Endothelial cell of umbilical vein (primary cell): ENCODE data around the gene WDR38. TPM values are rescaled to one million over a fixed set of nuclear protein-coding genes. Genes with fewer than 3 reads are reported as not detected.

ENCODE experiments used
- BruUV-seq: library from RNA; stranded (reverse); fragments of 400-500 nt; replicated peaks from 2 replicates; lab custom pipeline; 2021; lab: Mats Ljungman, UMichigan
- CTCF ChIA-PET: fragments of 300-600, 350-600 bp; sonication (Branson Sonifier 250); formaldehyde crosslinking; loops from one replicate; lab custom pipeline; 2021; ENCODE audit warnings: antibody characterized with exemption, inconsistent platforms; lab: Charles Lee
- POLR2A ChIA-PET: fragments of 300-600, 350-600 bp; sonication (Branson Sonifier 250); formaldehyde crosslinking; loops from one replicate; lab custom pipeline; 2021; ENCODE audit warnings: antibody characterized with exemption, inconsistent platforms; lab: Charles Lee
- DNase-seq: peaks from one replicate; pipeline ENCODE4 v3.0.0-alpha.2; 2011; ENCODE audit warnings: low read depth, low spot score
- FAIRE-seq: peaks from 2 replicates; lab custom pipeline; 2011; peaks lifted over from hg19 to GRCh38; lab: Jason Lieb, UNC
- H2AFZ ChIP-seq: 2 replicates; pipeline ENCODE4 v1.6.0; 2012; ENCODE audit warnings: low read depth, low read length, control low read depth, inconsistent platforms
- H3K27ac ChIP-seq: 2 replicates; pipeline ENCODE4 v1.5.1; 2011; ENCODE audit warnings: low read depth, mild to moderate bottlenecking, control low read depth, low read length, moderate library complexity; ENCODE audit not compliant: insufficient read depth
- H3K27me3 ChIP-seq, 2 experiments: 2 replicates each; pipeline versions ENCODE4 v1.6.0 to v1.6.1; 2011; ENCODE audit warnings: low read length in 2 of 2, mixed read lengths in 1 of 2; ENCODE audit not compliant: control insufficient read depth in 2 of 2, insufficient read depth in 2 of 2
- H3K36me3 ChIP-seq, 2 experiments: 2 replicates in 1 of 2; 3 replicates in 1 of 2; pipeline ENCODE4 v1.5.1; 2011; ENCODE audit warnings: low read length in 2 of 2, mild to moderate bottlenecking in 1 of 2, moderate library complexity in 1 of 2; ENCODE audit not compliant: control insufficient read depth in 2 of 2, insufficient read depth in 2 of 2; ENCODE audit errors: extremely low read depth in 1 of 2
- H3K4me1 ChIP-seq: 3 replicates; pipeline ENCODE4 v1.5.1; 2011; ENCODE audit warnings: mild to moderate bottlenecking, low read length; ENCODE audit not compliant: control insufficient read depth, insufficient read depth; ENCODE audit errors: extremely low read depth
- H3K4me2 ChIP-seq: 2 replicates; pipeline ENCODE4 v1.6.1; 2011; ENCODE audit warnings: low read length, control low read depth, mixed read lengths; ENCODE audit not compliant: insufficient read depth
- H3K4me3 ChIP-seq, 3 experiments: fragments of 200-600 bp in 1 of 3; sonication (generic), shearing (Covaris generic) in 1 of 3; replicated peaks in 1 of 3; 2 replicates each; pipeline ENCODE4 v1.5.1; 2011 to 2016; ENCODE audit warnings: control low read depth in 3 of 3, low read length in 3 of 3, mild to moderate bottlenecking in 2 of 3, inconsistent platforms in 1 of 3, low read depth in 1 of 3, moderate library complexity in 1 of 3; ENCODE audit not compliant: insufficient read depth in 1 of 3
- H3K79me2 ChIP-seq: 2 replicates; pipeline ENCODE4 v1.6.0; 2012; ENCODE audit warnings: low read length, inconsistent platforms; ENCODE audit not compliant: control insufficient read depth, insufficient read depth
- H3K9ac ChIP-seq: replicated peaks from 2 replicates; pipeline ENCODE3; 2011; ENCODE audit warnings: low read length, control low read depth; ENCODE audit not compliant: insufficient read depth; ENCODE audit errors: extremely low read depth
- H3K9me1 ChIP-seq: replicated peaks from 3 replicates; pipeline ENCODE4 v1.6.0; 2011; ENCODE audit warnings: mild to moderate bottlenecking, low read length; ENCODE audit not compliant: control insufficient read depth, insufficient read depth; ENCODE audit errors: extremely low read depth
- H3K9me3 ChIP-seq: replicated peaks from 2 replicates; pipeline ENCODE4 v1.5.1; 2012; ENCODE audit warnings: low read length, inconsistent platforms; ENCODE audit not compliant: control insufficient read depth, insufficient read depth
- H4K20me1 ChIP-seq: replicated peaks from 2 replicates; pipeline ENCODE3; 2011; ENCODE audit warnings: mild to moderate bottlenecking, low read length; ENCODE audit not compliant: control insufficient read depth, insufficient read depth; ENCODE audit errors: extremely low read depth
- EZH2 ChIP-seq: IDR thresholded peaks from 2 replicates; pipeline ENCODE4 v1.6.1; 2012; ENCODE audit warnings: borderline replicate concordance, low read depth, mild to moderate bottlenecking, moderate library complexity, low read length, inconsistent platforms; ENCODE audit not compliant: severe bottlenecking
- FOS ChIP-seq: IDR thresholded peaks from 2 replicates; pipeline ENCODE4 v1.6.1; 2011; ENCODE audit warnings: mild to moderate bottlenecking, low read length, moderate library complexity, borderline replicate concordance; ENCODE audit not compliant: insufficient read depth
- GATA2 ChIP-seq: IDR thresholded peaks from 2 replicates; pipeline ENCODE4 v1.7.0; 2011; ENCODE audit warnings: low read depth, mild to moderate bottlenecking, moderate library complexity, mixed read lengths, low read length; ENCODE audit not compliant: insufficient read length, insufficient read depth
- POLR2A ChIP-seq: IDR thresholded peaks from 2 replicates; pipeline ENCODE4 v1.6.1; 2012; ENCODE audit warnings: low read depth, mild to moderate bottlenecking, control low read depth, low read length
- dilution Hi-C: fragments of 300-500 bp; cut with MboI; formaldehyde crosslinking; loops from one replicate; pipeline ENCODE4 v1.15.0; 2019; ENCODE audit warnings: low sequenced_read_pairs; ENCODE audit not compliant: extremely low pct_ligation_motif_present
- intact Hi-C: fragments of 100-400 bp; cut with micrococcal nuclease; formaldehyde crosslinking; loops from one replicate; pipeline ENCODE4 v1.10.0; 2022
- polyA plus RNA-seq, 4 experiments: library from polyadenylated mRNA; depleted of rRNA in 3 of 4; stranded (reverse) in 3 of 4; unstranded in 1 of 4; fragments of >200 nt; gene quantifications; 2 replicates each; pipeline versions ENCODE4 v1.2.1 to v1.2.3, GENCODE V29; 2011 to 2012; ENCODE audit warnings: missing spikeins in 1 of 4
- total RNA-seq: library from RNA; stranded (reverse); gene quantifications from 2 replicates; pipeline ENCODE4 v1.2.3, GENCODE V29; 2021
- TF ChIP-seq, protein P1 (sequence below): IDR thresholded peaks from 2 replicates; pipeline ENCODE4 v1.6.1; 2011; ENCODE audit not compliant: insufficient read depth, insufficient read length
- TF ChIP-seq, protein P2 (sequence below), 2 donors: IDR thresholded peaks; 1 replicate in 1 of 2; 2 replicates in 1 of 2; pipeline ENCODE4 v1.5.1; 2011; ENCODE audit warnings: low read length in 2 of 2, mild to moderate bottlenecking in 2 of 2, moderate library complexity in 2 of 2, control low read depth in 1 of 2, inconsistent platforms in 1 of 2, low read depth in 1 of 2; ENCODE audit not compliant: insufficient read depth in 1 of 2; ENCODE audit errors: extremely low read depth in 1 of 2

WDR38 gene
- total and polyA plus RNA-seq, 2 donors (not counting 3 experiments of a cell fraction or from before 2014, with no cell fraction given), result not detected

DNA sequence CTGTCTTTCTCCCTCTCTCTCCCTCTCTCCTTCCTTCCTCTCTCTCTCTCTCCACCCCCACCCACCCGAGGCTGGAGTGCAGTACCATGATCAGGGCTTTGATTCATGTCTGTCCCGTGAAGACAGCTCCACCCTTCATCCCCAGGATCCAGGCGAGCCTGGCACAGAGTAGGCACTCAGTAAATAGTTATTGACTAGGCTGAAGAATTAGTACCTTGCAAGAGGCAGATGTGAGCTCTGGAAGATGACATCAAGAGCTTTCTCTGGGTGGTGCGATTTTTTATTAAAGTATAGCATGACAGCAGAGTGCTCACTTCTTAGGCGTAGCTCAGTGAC is 24.0 kb upstream of the WDR38 start:
- no peaks in the 10 kb centered on the region for H4K20me1 ChIP-seq
- intact Hi-C loops, result no loop called here
- BruUV-seq, result no TSS peak
- H3K27ac ChIP-seq, result no peak overlapping the region
- no peak overlapping the region for H2AFZ ChIP-seq
- H3K4me3 ChIP-seq, result no peak overlapping the region
- TF ChIP-seq, protein P1, sequence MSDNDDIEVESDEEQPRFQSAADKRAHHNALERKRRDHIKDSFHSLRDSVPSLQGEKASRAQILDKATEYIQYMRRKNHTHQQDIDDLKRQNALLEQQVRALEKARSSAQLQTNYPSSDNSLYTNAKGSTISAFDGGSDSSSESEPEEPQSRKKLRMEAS, result no peak
- TF ChIP-seq POLR2A (no peak), FOS (no peak), EZH2 (no peak), GATA2 (no peak)
- TF ChIP-seq, protein P2, sequence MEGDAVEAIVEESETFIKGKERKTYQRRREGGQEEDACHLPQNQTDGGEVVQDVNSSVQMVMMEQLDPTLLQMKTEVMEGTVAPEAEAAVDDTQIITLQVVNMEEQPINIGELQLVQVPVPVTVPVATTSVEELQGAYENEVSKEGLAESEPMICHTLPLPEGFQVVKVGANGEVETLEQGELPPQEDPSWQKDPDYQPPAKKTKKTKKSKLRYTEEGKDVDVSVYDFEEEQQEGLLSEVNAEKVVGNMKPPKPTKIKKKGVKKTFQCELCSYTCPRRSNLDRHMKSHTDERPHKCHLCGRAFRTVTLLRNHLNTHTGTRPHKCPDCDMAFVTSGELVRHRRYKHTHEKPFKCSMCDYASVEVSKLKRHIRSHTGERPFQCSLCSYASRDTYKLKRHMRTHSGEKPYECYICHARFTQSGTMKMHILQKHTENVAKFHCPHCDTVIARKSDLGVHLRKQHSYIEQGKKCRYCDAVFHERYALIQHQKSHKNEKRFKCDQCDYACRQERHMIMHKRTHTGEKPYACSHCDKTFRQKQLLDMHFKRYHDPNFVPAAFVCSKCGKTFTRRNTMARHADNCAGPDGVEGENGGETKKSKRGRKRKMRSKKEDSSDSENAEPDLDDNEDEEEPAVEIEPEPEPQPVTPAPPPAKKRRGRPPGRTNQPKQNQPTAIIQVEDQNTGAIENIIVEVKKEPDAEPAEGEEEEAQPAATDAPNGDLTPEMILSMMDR (IDR thresholded peaks at IDR 0.05; ENCODE audit: extremely low read depth in 1 of 2, insufficient read depth in 1 of 2, low read depth in 1 of 2, low read length in 2 of 2), result no peak
- dilution Hi-C loops, result no loop called here
- H3K9ac ChIP-seq, result no peak overlapping the region
- CTCF ChIA-PET, result interaction anchor here (1.9 to 4.5 kb wide), 3 partner anchors 12 to 33 kb away, joined by 4 to 32 read pairs (median 27); partner anchors contain the start of gene WDR38
- H3K9me3 ChIP-seq, result no peaks in the 10 kb centered on the region
- FAIRE-seq (no peak), DNase-seq (no peak)
- no peaks in the 10 kb centered on the region for H3K9me1 ChIP-seq
- peaks cover 4% of the 10 kb centered on the region for H3K4me1 ChIP-seq
- H3K27me3 ChIP-seq, result peaks cover 0 to 3% of the 10 kb centered on the region in 2 experiments
- no peaks in the 10 kb centered on the region for H3K79me2 ChIP-seq
- H3K36me3 ChIP-seq, result no peaks in the 10 kb centered on the region
- POLR2A ChIA-PET, result no interaction called here
- H3K4me2 ChIP-seq, result no peak overlapping the region
